Central memory CD8-positive, alpha-beta T cell (primary cell): ENCODE results near the gene CD27.
A peak's percentile ranks its signal among the peaks of the same experiment; 100 is the strongest.
"Not testable (repeated sequence)": the region's sequence is repeated elsewhere in the genome, so short reads cannot be mapped to it uniquely, and the experiment has no call there.

Source experiments
- ATAC-seq: fragments of 150-1000 bp; cut with Tn5 transposase; replicated peaks from 2 replicates; pipeline ENCODE4 v1.10.0; 2022; ENCODE audit warnings: mild to moderate bottlenecking, moderate FRiP score, moderate number of reproducible peaks; ENCODE audit not compliant: poor library complexity, severe bottlenecking; ENCODE audit errors: extremely low read depth
- DNase-seq, 2 donors: peaks; one replicate each; pipeline ENCODE4 v3.0.0; 2021; ENCODE audit warnings: low spot score in 2 of 2
- H3K27ac Mint-ChIP-seq: one replicate; pipeline ENCODE4 v1.8.0; 2022; ENCODE audit warnings: low read depth, mild to moderate bottlenecking, moderate library complexity, mixed read lengths
- H3K27me3 Mint-ChIP-seq: one replicate; pipeline ENCODE4 v1.8.0; 2022; ENCODE audit warnings: mixed read lengths
- H3K36me3 Mint-ChIP-seq: one replicate; pipeline ENCODE4 v1.8.0; 2022; ENCODE audit warnings: mild to moderate bottlenecking, moderate library complexity, mixed read lengths; ENCODE audit not compliant: insufficient read depth
- H3K4me1 Mint-ChIP-seq: one replicate; pipeline ENCODE4 v1.8.0; 2022; ENCODE audit warnings: mixed read lengths
- H3K4me3 Mint-ChIP-seq: one replicate; pipeline ENCODE4 v1.8.0; 2022; ENCODE audit warnings: mild to moderate bottlenecking, moderate library complexity, mixed read lengths
- H3K9me3 Mint-ChIP-seq: one replicate; pipeline ENCODE4 v1.8.0; 2022; ENCODE audit warnings: mixed read lengths

The CD27 gene

GRCh38 chr12:6492838-6493496 lies 48.2 kb downstream of the CD27 start, which contains the start of gene MRPL51:
TSS of gene MRPL51 (minus strand) at chr12:6493262. CDS start at chr12:6493136, 126 bp downstream.
- DNase-seq (peak; percentile 89 to 95), ATAC-seq (peak; percentile 85)
- Mint-ChIP-seq H3K9me3 (no peaks in the 10 kb centered on the region), H3K27ac (peak within 1 kb of the TSS; percentile 91), H3K4me3 (peak within 1 kb of the TSS; percentile 86), H3K27me3 (no peaks in the 10 kb centered on the region), H3K36me3 (peaks cover 30% of the 10 kb centered on the region), H3K4me1 (peaks cover 40% of the 10 kb centered on the region)

- H3K27me3 Mint-ChIP-seq: no peaks in the 10 kb centered on the region
- peak; percentile 87 to 91 for DNase-seq
- peaks cover 40% of the 10 kb centered on the region for H3K4me1 Mint-ChIP-seq
- peak; percentile 84 for ATAC-seq
- H3K36me3 Mint-ChIP-seq: peaks cover 32% of the 10 kb centered on the region
- H3K4me3 Mint-ChIP-seq: peak within 1 kb of the TSS; percentile 86
- peak within 1 kb of the TSS; percentile 91 for H3K27ac Mint-ChIP-seq
- H3K9me3 Mint-ChIP-seq: no peaks in the 10 kb centered on the region
Measured at GRCh38 chr12:6493497-6494257, 48.9 kb downstream of the CD27 start, which contains the start of gene NCAPD2. TSS of gene NCAPD2 (plus strand) at chr12:6494102. CDS start at chr12:6495099, 997 bp downstream.

- Mint-ChIP-seq H3K27me3 (no peaks in the 10 kb centered on the region), H3K36me3 (peaks cover 32% of the 10 kb centered on the region), H3K9me3 (no peaks in the 10 kb centered on the region), H3K4me1 (peaks cover 40% of the 10 kb centered on the region), H3K4me3 (peak overlapping the region; percentile 86), H3K27ac (peak overlapping the region; percentile 91)
- DNase-seq: no peak
- ATAC-seq: peak; percentile 33
Measured at GRCh38 chr12:6494258-6494743, 49.5 kb downstream of the CD27 start.

- no peaks in the 10 kb centered on the region for H3K27me3 Mint-ChIP-seq
- ATAC-seq (no peak), DNase-seq (no peak)
- peaks cover 32% of the 10 kb centered on the region for H3K36me3 Mint-ChIP-seq
- H3K27ac Mint-ChIP-seq: peak overlapping the region; percentile 91
- peaks cover 40% of the 10 kb centered on the region for H3K4me1 Mint-ChIP-seq
- H3K4me3 Mint-ChIP-seq: peak overlapping the region; percentile 86
- no peaks in the 10 kb centered on the region for H3K9me3 Mint-ChIP-seq
Measured at GRCh38 chr12:6494968-6495367, 50.2 kb downstream of the CD27 start.

GRCh38 chr12:6497291-6497690 lies 52.5 kb downstream of the CD27 start:
- Mint-ChIP-seq H3K27ac (peak overlapping the region; percentile 26), H3K4me1 (peaks cover 36% of the 10 kb centered on the region), H3K36me3 (peaks cover 29% of the 10 kb centered on the region)
- not testable (repeated sequence) for DNase-seq, ATAC-seq, H3K27me3 Mint-ChIP-seq, H3K4me3 Mint-ChIP-seq, H3K9me3 Mint-ChIP-seq

GRCh38 chr12:6500466-6500865 lies 55.7 kb downstream of the CD27 start:
- Mint-ChIP-seq H3K27ac (no peak overlapping the region), H3K9me3 (no peaks in the 10 kb centered on the region), H3K4me3 (no peak overlapping the region), H3K4me1 (peaks cover 8% of the 10 kb centered on the region), H3K36me3 (peaks cover 13% of the 10 kb centered on the region), H3K27me3 (no peaks in the 10 kb centered on the region)
- ATAC-seq (no peak), DNase-seq (no peak)
